Measurements from ENCODE around the gene RPL29. TPM values are rescaled to one million over a fixed set of nuclear protein-coding genes. Genes with fewer than 3 reads are reported as not detected.

Gene RPL29
- total and polyA plus RNA-seq, 2 donors from 2014 or later: 785 to 1,416 TPM

DNA sequence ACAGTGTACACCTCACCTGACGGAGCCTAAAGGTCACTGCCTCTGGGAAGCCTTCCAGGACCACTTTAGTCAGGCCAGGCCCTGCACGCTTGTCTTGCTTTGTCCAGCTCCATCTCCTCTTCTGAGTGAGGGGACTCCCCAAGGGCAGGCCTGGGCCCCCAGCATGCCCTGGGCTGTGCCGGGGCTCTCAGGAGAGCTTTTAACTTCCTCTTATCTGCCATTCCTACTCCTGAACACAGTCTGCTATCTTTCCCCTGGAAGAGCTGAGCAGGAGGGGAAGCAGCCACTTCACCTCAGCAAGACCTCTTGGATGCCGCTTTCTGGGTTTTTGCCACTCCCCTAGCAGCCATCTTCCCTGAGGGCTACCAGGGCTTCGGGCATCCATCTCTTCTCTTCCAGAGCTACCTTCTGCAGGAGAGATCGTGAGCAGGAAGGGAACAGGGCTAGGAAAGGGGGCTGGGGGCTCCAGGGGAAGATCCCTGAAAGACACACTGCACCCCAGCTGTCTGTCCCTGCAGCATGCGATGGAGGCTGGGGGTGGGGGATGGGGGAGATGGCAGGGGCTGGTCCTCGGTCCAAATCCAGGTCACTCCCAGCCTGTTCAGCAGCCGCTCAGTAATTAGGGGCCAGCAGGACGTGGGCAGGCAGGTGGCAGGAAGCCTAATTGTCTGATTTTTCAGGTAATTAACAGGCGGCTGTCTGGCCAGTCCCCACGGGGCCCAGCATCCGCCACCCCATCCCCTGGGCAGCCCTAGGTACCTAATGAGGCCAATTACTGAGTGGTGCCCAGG lies 19.9 kb upstream of the RPL29 start:
- Histone ChIP-seq H3K4me1 (ENCODE audit: control insufficient read depth in 2 of 3, insufficient read depth in 2 of 3, low read depth in 1 of 3, low read length in 3 of 3) (peaks cover 0 to 40% (median 0%) of the 10 kb centered on the region in 3 donors), H3K36me3 (ENCODE audit: control insufficient read depth in 2 of 3, insufficient read depth in 3 of 3, low read length in 3 of 3) (no peaks in the 10 kb centered on the region), H3K27ac (ENCODE audit: low read depth in 2 of 2, low read length in 2 of 2) (no peak overlapping the region), H3K9ac (ENCODE audit: low read length in 3 of 3) (no peak overlapping the region), H3K4me3 (ENCODE audit: low read length in 3 of 3) (no peak overlapping the region), H3K27me3 (ENCODE audit: control insufficient read depth, insufficient read depth, low read length) (no peaks in the 10 kb centered on the region), H3K9me3 (ENCODE audit: control insufficient read depth in 2 of 3, insufficient read depth in 1 of 3, low read length in 3 of 3) (no peaks in the 10 kb centered on the region)
- TF ChIP-seq, protein P1, sequence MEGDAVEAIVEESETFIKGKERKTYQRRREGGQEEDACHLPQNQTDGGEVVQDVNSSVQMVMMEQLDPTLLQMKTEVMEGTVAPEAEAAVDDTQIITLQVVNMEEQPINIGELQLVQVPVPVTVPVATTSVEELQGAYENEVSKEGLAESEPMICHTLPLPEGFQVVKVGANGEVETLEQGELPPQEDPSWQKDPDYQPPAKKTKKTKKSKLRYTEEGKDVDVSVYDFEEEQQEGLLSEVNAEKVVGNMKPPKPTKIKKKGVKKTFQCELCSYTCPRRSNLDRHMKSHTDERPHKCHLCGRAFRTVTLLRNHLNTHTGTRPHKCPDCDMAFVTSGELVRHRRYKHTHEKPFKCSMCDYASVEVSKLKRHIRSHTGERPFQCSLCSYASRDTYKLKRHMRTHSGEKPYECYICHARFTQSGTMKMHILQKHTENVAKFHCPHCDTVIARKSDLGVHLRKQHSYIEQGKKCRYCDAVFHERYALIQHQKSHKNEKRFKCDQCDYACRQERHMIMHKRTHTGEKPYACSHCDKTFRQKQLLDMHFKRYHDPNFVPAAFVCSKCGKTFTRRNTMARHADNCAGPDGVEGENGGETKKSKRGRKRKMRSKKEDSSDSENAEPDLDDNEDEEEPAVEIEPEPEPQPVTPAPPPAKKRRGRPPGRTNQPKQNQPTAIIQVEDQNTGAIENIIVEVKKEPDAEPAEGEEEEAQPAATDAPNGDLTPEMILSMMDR (IDR thresholded peaks at IDR 0.05; ENCODE audit: borderline replicate concordance, extremely low read depth, insufficient read depth): no peak
- DNase-seq: no peak
- no peak for FAIRE-seq
- intact Hi-C loops (cut with DNase I): no loop called here

DNA sequence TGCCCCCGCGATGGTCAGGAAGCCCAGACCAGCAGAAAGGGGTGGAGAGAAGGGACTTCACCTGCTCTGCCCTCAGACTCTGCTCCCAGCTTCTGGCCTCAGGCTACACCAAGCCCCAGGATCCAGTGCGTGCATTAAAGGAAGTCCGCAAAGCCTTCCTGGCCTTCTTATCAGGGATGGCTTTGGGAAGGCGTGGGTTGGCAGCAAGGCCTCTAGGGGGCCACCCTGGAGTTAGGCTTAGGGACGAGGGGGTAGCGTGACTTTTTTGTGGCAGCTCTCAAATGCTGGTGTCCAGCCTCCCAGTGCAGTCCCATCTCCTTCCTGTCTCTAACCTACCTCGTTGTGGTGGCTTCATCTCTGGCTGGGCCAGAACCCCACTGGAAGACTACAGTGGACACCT lies 18.9 kb upstream of the RPL29 start:
- FAIRE-seq (no peak), DNase-seq (no peak)
- TF ChIP-seq, protein P1 (IDR thresholded peaks at IDR 0.05; ENCODE audit: borderline replicate concordance, extremely low read depth, insufficient read depth): no peak
- Histone ChIP-seq H3K27ac (ENCODE audit: low read depth in 2 of 2, low read length in 2 of 2) (no peak overlapping the region), H3K9me3 (ENCODE audit: control insufficient read depth in 2 of 3, insufficient read depth in 1 of 3, low read length in 3 of 3) (no peaks in the 10 kb centered on the region), H3K27me3 (ENCODE audit: control insufficient read depth, insufficient read depth, low read length) (no peaks in the 10 kb centered on the region), H3K36me3 (ENCODE audit: control insufficient read depth in 2 of 3, insufficient read depth in 3 of 3, low read length in 3 of 3) (no peaks in the 10 kb centered on the region), H3K4me3 (ENCODE audit: low read length in 3 of 3) (no peak overlapping the region), H3K4me1 (ENCODE audit: control insufficient read depth in 2 of 3, insufficient read depth in 2 of 3, low read depth in 1 of 3, low read length in 3 of 3) (peaks cover 0 to 33% (median 0%) of the 10 kb centered on the region in 3 donors), H3K9ac (ENCODE audit: low read length in 3 of 3) (no peak overlapping the region)
- intact Hi-C loops (cut with DNase I): loop anchor here (5.0 kb wide), 1 partner anchor 33 kb away; no protein-coding TSS in a partner anchor

DNA sequence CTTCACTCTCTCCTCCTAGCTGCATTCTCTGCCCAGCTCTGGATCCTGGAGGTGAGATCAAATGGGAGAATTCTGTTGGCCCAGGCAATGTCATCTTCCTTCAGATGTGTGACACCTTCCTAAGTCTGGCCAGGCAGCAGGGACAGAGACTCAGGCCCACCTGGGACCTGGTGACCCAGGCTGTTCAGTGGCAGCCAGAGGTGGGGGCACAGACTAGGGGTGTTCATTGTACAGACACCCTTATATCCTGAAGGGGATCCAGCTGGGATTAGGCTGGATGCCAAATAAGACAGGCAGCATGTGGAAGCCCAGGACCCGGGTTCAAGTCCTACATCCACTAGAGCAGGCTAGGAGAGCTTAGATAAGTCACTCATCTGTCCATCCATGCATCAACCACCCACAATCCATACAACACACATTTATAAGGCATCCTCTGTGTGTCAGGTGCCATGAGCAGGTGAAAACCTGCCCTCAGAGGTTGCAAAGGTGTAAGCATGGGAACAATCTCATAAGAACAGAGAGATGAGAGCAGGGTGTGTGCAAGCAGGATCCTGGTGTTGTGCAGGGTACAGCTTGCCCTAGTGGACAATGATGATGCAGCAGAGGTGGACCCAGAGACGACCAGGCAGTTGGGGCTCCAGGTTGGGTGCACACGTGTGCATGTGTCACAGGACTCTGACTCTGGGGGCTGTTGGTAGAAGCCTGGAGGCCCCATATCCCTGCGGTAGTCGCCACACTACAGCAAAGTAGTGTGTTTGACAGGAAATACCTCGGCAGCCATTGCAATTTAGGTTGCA lies 18.3 kb upstream of the RPL29 start:
- FAIRE-seq (no peak), DNase-seq (no peak)
- intact Hi-C loops (cut with DNase I): loop anchor here (5.0 kb wide), 1 partner anchor 33 kb away; no protein-coding TSS in a partner anchor
- Histone ChIP-seq H3K27me3 (ENCODE audit: control insufficient read depth, insufficient read depth, low read length) (no peaks in the 10 kb centered on the region), H3K36me3 (ENCODE audit: control insufficient read depth in 2 of 3, insufficient read depth in 3 of 3, low read length in 3 of 3) (no peaks in the 10 kb centered on the region), H3K9me3 (ENCODE audit: control insufficient read depth in 2 of 3, insufficient read depth in 1 of 3, low read length in 3 of 3) (no peaks in the 10 kb centered on the region), H3K4me1 (ENCODE audit: control insufficient read depth in 2 of 3, insufficient read depth in 2 of 3, low read depth in 1 of 3, low read length in 3 of 3) (peaks cover 0 to 31% (median 0%) of the 10 kb centered on the region in 3 donors), H3K4me3 (ENCODE audit: low read length in 3 of 3) (no peak overlapping the region), H3K9ac (ENCODE audit: low read length in 3 of 3) (no peak overlapping the region), H3K27ac (ENCODE audit: low read depth in 2 of 2, low read length in 2 of 2) (no peak overlapping the region)
- TF ChIP-seq, protein P1 (IDR thresholded peaks at IDR 0.05; ENCODE audit: borderline replicate concordance, extremely low read depth, insufficient read depth): no peak
